ENCODE results near the gene DNASE2B. TPM values are rescaled to one million over a fixed set of nuclear protein-coding genes. Genes with fewer than 3 reads are reported as not detected.

The DNASE2B gene
- total and polyA plus RNA-seq, 2 experiments from 2014 or later: not detected

DNA sequence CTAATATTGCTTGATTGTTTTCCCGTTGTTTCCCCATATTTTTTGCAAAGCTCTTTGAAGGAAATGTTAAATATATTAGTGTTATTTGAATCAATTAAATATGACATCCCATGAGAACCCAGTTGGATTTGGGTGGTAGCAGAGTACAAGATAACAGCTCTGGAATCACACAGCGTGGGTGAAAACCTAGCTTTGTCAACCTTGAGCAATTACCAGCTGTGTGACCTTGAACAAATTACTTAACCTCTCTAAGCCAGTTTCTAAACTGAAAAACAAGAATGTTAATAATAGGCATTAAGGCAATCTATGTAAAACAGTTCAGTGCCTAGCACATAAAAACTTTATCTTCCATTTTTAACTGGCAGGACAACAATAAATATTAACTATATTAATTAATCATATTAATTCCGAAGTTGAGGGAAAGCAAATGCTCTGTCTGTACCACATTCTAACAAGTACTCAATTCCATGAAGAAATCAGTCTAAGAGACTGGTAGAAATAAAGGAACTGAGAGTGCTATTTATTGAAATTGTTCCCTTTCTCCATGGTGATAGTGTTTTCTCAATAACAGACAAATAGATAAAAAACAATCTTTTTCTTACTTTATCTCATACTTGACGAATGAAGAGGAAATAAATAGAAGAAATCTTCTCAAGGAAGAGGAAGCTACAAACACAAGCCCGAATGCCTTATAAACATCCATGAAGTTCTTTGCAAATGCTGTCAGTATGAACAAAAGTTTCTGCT, 27.0 kb downstream of the DNASE2B start:
- Histone ChIP-seq H3K36me3 (replicated peaks; ENCODE audit: insufficient read depth, low read depth) (no peaks in the 10 kb centered on the region), H3K4me3 (no peak overlapping the region), H3K4me2 (no peak overlapping the region), H3K27ac (no peak overlapping the region), H4K20me1 (ENCODE audit: insufficient read depth, poor library complexity, severe bottlenecking) (no peaks in the 10 kb centered on the region), H3K9me2 (replicated peaks; ENCODE audit: insufficient read depth) (no peaks in the 10 kb centered on the region), H3K27me3 (no peaks in the 10 kb centered on the region), H2AFZ (no peak overlapping the region), H3K9me3 (ENCODE audit: low read depth) (no peaks in the 10 kb centered on the region), H3K4me1 (ENCODE audit: insufficient read depth) (no peaks in the 10 kb centered on the region), H3K79me2 (no peaks in the 10 kb centered on the region)
- 70% methylated on average over 5 of the region's 5 CpGs for WGBS (ENCODE audit: low lambda C conversion rate, missing lambda C conversion rate)
- TF ChIP-seq EZH2 (IDR thresholded peaks at IDR 0.05; ENCODE audit: borderline replicate concordance): no peak
- TF ChIP-seq, protein P1, sequence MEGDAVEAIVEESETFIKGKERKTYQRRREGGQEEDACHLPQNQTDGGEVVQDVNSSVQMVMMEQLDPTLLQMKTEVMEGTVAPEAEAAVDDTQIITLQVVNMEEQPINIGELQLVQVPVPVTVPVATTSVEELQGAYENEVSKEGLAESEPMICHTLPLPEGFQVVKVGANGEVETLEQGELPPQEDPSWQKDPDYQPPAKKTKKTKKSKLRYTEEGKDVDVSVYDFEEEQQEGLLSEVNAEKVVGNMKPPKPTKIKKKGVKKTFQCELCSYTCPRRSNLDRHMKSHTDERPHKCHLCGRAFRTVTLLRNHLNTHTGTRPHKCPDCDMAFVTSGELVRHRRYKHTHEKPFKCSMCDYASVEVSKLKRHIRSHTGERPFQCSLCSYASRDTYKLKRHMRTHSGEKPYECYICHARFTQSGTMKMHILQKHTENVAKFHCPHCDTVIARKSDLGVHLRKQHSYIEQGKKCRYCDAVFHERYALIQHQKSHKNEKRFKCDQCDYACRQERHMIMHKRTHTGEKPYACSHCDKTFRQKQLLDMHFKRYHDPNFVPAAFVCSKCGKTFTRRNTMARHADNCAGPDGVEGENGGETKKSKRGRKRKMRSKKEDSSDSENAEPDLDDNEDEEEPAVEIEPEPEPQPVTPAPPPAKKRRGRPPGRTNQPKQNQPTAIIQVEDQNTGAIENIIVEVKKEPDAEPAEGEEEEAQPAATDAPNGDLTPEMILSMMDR (IDR thresholded peaks at IDR 0.05; ENCODE audit: poor library complexity): no peak
- TF ChIP-seq EZH2phosphoT487 (IDR thresholded peaks at IDR 0.05; ENCODE audit: low read depth, severe bottlenecking, unreplicated experiment): no peak
- DNase-seq (ENCODE audit: low spot score): no peak

DNA sequence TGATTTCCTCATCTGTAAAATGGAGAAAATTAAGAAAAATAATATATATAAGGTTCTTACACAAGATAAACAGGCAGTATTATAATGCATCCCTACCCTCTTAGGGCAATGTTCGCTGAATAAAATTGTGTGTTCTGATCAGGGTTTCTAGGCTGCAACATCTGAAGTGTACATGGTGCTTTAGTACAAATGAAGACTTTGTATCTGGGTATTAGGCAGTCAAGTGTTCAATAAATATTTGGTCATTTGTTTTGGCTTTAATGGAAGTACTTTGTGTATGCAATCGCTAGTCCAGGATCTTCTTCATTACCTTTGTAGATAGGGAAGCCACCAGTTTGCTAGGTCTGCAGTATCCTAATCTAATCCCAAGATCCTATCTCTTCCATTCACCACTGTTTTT, 28.1 kb downstream of the DNASE2B start:
- no peak for DNase-seq (ENCODE audit: low spot score)
- Histone ChIP-seq H2AFZ (no peak overlapping the region), H3K27me3 (no peaks in the 10 kb centered on the region), H3K4me3 (no peak overlapping the region), H3K4me2 (no peak overlapping the region), H3K27ac (no peak overlapping the region), H3K36me3 (replicated peaks; ENCODE audit: insufficient read depth, low read depth) (no peaks in the 10 kb centered on the region), H4K20me1 (ENCODE audit: insufficient read depth, poor library complexity, severe bottlenecking) (no peaks in the 10 kb centered on the region), H3K4me1 (ENCODE audit: insufficient read depth) (no peaks in the 10 kb centered on the region), H3K9me2 (replicated peaks; ENCODE audit: insufficient read depth) (no peaks in the 10 kb centered on the region), H3K9me3 (ENCODE audit: low read depth) (no peaks in the 10 kb centered on the region), H3K79me2 (no peaks in the 10 kb centered on the region)
- no peak for TF ChIP-seq EZH2phosphoT487 (IDR thresholded peaks at IDR 0.05; ENCODE audit: low read depth, severe bottlenecking, unreplicated experiment)
- TF ChIP-seq, protein P1 (IDR thresholded peaks at IDR 0.05; ENCODE audit: poor library complexity): no peak
- no peak for TF ChIP-seq EZH2 (IDR thresholded peaks at IDR 0.05; ENCODE audit: borderline replicate concordance)
- WGBS (ENCODE audit: low lambda C conversion rate, missing lambda C conversion rate): 79% methylated on average over 2 of the region's 2 CpGs

DNA sequence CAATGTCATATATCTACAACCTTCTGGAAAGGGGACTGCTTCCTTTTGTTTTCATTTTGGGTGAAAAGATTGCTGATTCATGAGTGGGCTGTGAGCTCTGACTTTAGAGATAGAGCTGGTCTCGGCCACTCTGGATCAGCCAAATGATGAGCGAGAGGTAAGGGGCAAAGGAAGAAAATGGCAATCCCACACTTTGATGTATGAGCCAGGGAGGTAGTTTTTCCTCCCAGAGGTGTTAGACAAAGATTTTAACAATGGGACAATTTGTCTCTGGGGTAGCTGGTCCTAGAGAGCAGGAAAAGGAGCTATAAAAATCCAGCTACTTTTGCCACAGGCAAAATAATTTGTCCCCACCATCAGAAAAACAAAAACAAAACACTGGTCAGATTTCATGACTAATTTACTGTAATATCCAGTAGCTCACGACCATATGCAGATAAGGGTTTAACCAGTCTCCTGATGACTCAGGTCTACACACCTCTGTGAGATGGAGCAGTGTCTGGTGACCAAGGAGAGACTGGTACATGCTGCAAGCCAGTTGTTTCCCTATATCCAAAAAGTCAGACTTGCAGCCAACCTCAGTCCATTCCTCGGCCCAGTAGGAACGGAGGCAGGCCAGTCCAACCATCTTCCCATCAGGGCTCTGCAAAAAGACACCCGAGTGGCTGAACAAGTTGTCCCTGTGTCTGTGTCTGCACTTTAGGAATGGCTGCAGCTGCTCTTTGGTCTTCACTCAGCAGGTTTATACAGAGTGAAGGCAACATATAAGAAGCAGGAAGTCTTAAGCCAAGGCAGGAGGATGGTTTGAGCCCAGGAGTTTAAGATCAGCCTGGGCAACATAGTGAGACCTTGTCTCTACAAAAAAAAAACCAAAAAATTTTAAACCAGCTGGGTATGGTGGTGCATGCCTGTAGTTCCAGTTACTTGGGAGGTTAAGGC, 29.2 kb downstream of the DNASE2B start:
- no peak overlapping the region for H3K4me2 ChIP-seq
- H3K4me3 ChIP-seq: no peak overlapping the region
- no peaks in the 10 kb centered on the region for H3K79me2 ChIP-seq
- WGBS (ENCODE audit: low lambda C conversion rate, missing lambda C conversion rate): 87% methylated on average over 6 of the region's 6 CpGs
- TF ChIP-seq, protein P1 (IDR thresholded peaks at IDR 0.05; ENCODE audit: poor library complexity): no peak
- no peak for TF ChIP-seq EZH2 (IDR thresholded peaks at IDR 0.05; ENCODE audit: borderline replicate concordance)
- TF ChIP-seq EZH2phosphoT487 (IDR thresholded peaks at IDR 0.05; ENCODE audit: low read depth, severe bottlenecking, unreplicated experiment): no peak
- no peaks in the 10 kb centered on the region for H3K36me3 ChIP-seq (replicated peaks; ENCODE audit: insufficient read depth, low read depth)
- no peaks in the 10 kb centered on the region for H3K9me3 ChIP-seq (ENCODE audit: low read depth)
- no peak overlapping the region for H2AFZ ChIP-seq
- DNase-seq (ENCODE audit: low spot score): no peak
- no peaks in the 10 kb centered on the region for H4K20me1 ChIP-seq (ENCODE audit: insufficient read depth, poor library complexity, severe bottlenecking)
- H3K9me2 ChIP-seq (replicated peaks; ENCODE audit: insufficient read depth): no peaks in the 10 kb centered on the region
- H3K27me3 ChIP-seq: no peaks in the 10 kb centered on the region
- H3K27ac ChIP-seq: no peak overlapping the region
- H3K4me1 ChIP-seq (ENCODE audit: insufficient read depth): no peaks in the 10 kb centered on the region
